Right atrium auricular region (tissue), 2 donors: ENCODE measurements around the gene ST6GALNAC3. TPM values are rescaled to one million over a fixed set of nuclear protein-coding genes. Genes with fewer than 3 reads are reported as not detected.
"Not testable (repeated sequence)": the region's sequence is repeated elsewhere in the genome, so short reads cannot be mapped to it uniquely, and the experiment has no call there.

ENCODE experiments used
- DNase-seq: peaks from one replicate; pipeline ENCODE4 v3.0.0-alpha.2; 2019; ENCODE audit warnings: low spot score
- H3K27ac ChIP-seq, 2 donors: fragments of 200-600 bp; sonication (generic); 1 replicate in 1 of 2; 2 replicates in 1 of 2; pipeline ENCODE4 v1.5.1; 2016 to 2019
- H3K27me3 ChIP-seq, 2 donors: fragments of 200-600 bp; sonication (generic); one replicate each; pipeline versions ENCODE4 v1.5.1 to v1.6.0; 2017 to 2019
- H3K36me3 ChIP-seq: fragments of 200-600 bp; sonication (generic); one replicate; pipeline ENCODE4 v1.5.1; 2016
- H3K4me1 ChIP-seq, 2 donors: fragments of 200-600 bp; sonication (generic); one replicate each; pipeline versions ENCODE4 v1.5.1 to v1.6.0; 2017 to 2019
- H3K4me3 ChIP-seq, 2 donors: fragments of 200-600 bp; sonication (generic); 1 replicate in 1 of 2; 2 replicates in 1 of 2; pipeline ENCODE4 v1.5.1; 2017 to 2019; ENCODE audit warnings: mild to moderate bottlenecking in 1 of 2, moderate library complexity in 1 of 2
- H3K9me3 ChIP-seq, 2 donors: fragments of 200-600 bp; sonication (generic); one replicate each; pipeline ENCODE4 v1.5.1; 2019
- total RNA-seq, 2 donors: library from RNA; depleted of rRNA; stranded (reverse); fragments of >200 nt; gene quantifications; one replicate each; pipeline ENCODE4 v1.1.0, GENCODE V29; 2016
- TF ChIP-seq, protein P1 (sequence below), 2 donors: fragments of 200-600 bp; sonication (generic); IDR thresholded peaks; one replicate each; pipeline ENCODE4 v1.5.1; 2019; ENCODE audit warnings: antibody characterized with exemption in 2 of 2

The ST6GALNAC3 gene
- total RNA-seq, 2 donors from 2014 or later, result 6.8 to 9.3 TPM

DNA sequence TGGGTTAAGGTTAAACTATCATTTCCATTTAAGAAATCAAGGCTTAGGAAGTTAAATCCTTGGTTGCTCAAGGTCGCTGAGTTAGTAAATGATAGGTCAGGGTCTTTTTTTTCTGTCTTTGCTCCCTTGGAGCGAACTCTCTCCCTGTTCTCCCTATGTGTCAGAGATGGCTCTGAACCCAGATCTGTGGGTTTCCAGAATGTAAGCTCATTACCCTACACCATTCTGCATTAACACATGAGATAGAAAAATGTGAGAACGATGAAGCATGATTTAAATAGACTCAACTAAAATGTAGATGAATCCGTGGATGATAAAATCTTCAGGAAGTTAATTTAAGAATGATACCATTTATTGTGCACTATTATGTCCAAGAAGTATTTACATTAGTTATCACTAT, 25.0 kb upstream of the ST6GALNAC3 start:
- DNase-seq, result no peak
- H3K9me3 ChIP-seq, result no peaks in the 10 kb centered on the region
- no peak overlapping the region for H3K4me3 ChIP-seq
- no peaks in the 10 kb centered on the region for H3K27me3 ChIP-seq
- H3K4me1 ChIP-seq, result no peaks in the 10 kb centered on the region
- TF ChIP-seq, protein P1, sequence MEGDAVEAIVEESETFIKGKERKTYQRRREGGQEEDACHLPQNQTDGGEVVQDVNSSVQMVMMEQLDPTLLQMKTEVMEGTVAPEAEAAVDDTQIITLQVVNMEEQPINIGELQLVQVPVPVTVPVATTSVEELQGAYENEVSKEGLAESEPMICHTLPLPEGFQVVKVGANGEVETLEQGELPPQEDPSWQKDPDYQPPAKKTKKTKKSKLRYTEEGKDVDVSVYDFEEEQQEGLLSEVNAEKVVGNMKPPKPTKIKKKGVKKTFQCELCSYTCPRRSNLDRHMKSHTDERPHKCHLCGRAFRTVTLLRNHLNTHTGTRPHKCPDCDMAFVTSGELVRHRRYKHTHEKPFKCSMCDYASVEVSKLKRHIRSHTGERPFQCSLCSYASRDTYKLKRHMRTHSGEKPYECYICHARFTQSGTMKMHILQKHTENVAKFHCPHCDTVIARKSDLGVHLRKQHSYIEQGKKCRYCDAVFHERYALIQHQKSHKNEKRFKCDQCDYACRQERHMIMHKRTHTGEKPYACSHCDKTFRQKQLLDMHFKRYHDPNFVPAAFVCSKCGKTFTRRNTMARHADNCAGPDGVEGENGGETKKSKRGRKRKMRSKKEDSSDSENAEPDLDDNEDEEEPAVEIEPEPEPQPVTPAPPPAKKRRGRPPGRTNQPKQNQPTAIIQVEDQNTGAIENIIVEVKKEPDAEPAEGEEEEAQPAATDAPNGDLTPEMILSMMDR (IDR thresholded peaks at IDR 0.05), result no peak
- H3K36me3 ChIP-seq, result no peaks in the 10 kb centered on the region
- no peak overlapping the region for H3K27ac ChIP-seq

DNA sequence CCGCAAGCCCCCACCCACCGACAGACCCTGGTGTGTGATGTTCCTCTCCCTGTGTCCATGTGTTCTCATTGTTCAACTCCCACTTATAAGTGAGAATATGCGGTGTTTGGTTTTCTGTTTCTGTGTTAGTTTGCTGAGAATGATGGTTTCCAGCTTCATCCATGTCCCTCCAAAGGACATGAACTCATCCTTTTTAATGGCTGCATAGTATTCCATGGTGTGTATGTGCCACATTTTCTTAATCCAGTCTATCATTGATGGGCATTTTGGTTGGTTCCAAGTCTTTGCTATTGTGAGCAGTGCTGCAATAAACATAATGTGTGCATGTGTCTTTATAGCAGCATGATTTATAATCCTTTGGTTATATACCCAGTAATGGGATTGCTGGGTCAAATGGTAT, 24.5 kb upstream of the ST6GALNAC3 start:
- H3K4me1 ChIP-seq, H3K36me3 ChIP-seq, H3K9me3 ChIP-seq, H3K27ac ChIP-seq, H3K27me3 ChIP-seq, H3K4me3 ChIP-seq, DNase-seq: not testable (repeated sequence)

DNA sequence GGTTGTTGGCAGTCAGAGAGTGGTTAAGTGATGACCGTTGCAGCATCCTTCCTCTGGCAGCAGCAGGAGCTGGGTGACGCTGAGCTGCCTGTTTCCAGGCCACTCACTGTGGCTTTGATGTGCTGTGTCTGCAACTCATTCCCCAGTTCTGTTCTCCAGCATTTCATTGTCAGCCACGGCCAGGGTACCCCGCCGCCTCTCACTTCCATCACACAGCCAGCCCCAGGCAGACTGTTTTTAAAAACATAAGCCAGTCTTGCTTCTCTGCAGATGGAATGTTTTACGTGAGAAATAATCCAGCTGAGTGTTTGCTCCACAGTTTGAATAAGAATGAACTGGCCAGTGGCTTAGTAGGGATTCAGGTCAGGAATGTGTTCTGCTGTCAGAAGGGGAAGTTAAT, 21.5 kb upstream of the ST6GALNAC3 start:
- H3K4me1 ChIP-seq, result no peaks in the 10 kb centered on the region
- DNase-seq, result no peak
- H3K27me3 ChIP-seq, result no peaks in the 10 kb centered on the region
- H3K9me3 ChIP-seq, result no peaks in the 10 kb centered on the region
- TF ChIP-seq, protein P1 (IDR thresholded peaks at IDR 0.05), result no peak
- no peak overlapping the region for H3K4me3 ChIP-seq
- no peak overlapping the region for H3K27ac ChIP-seq
- H3K36me3 ChIP-seq, result no peaks in the 10 kb centered on the region

DNA sequence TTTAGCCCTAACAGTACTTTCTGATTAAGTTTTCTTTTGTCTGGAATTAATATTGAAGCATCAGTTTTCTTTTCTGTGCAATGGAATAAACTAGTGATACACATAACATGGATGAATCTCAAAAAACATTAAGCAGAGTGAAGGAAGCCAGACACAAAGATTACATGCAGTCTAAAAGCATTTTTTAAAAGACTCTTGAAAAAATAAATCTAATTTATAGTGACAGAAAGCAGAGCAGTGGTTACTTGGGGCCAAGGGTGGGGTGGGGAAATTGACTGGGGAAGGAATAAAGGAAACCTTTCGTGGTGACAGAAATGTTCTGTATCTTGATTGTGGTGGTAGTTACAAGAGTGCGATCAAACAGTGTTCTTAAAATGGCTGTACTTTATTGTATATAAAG, 20.2 kb upstream of the ST6GALNAC3 start:
- TF ChIP-seq, protein P1 (IDR thresholded peaks at IDR 0.05), result no peak
- Histone ChIP-seq H3K27ac (no peak overlapping the region), H3K27me3 (no peaks in the 10 kb centered on the region), H3K4me3 (no peak overlapping the region), H3K36me3 (no peaks in the 10 kb centered on the region), H3K4me1 (no peaks in the 10 kb centered on the region), H3K9me3 (no peaks in the 10 kb centered on the region)
- no peak for DNase-seq

DNA sequence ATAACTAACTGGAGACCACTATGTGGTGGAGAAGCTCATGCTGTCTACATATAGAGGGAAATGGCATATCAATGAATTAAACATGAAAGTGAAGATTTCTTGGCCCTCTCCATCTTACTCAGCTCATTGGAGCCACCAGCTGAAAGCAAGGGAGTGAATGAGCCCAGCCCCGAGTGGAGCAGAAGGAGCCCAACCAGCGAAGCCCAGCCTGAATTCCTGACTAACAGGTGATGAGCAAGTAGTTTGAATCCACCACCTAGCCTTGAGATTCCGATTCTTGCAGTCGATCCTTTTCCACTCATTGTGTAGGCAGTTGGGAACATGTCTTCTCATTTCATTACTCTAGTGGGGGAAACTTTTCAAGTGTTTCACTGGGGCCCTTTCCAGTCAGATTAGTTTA, 18.6 kb upstream of the ST6GALNAC3 start:
- Histone ChIP-seq H3K27ac (no peak overlapping the region), H3K4me1 (no peaks in the 10 kb centered on the region), H3K27me3 (no peaks in the 10 kb centered on the region), H3K9me3 (no peaks in the 10 kb centered on the region), H3K4me3 (no peak overlapping the region), H3K36me3 (no peaks in the 10 kb centered on the region)
- DNase-seq, result no peak
- TF ChIP-seq, protein P1 (IDR thresholded peaks at IDR 0.05), result no peak

DNA sequence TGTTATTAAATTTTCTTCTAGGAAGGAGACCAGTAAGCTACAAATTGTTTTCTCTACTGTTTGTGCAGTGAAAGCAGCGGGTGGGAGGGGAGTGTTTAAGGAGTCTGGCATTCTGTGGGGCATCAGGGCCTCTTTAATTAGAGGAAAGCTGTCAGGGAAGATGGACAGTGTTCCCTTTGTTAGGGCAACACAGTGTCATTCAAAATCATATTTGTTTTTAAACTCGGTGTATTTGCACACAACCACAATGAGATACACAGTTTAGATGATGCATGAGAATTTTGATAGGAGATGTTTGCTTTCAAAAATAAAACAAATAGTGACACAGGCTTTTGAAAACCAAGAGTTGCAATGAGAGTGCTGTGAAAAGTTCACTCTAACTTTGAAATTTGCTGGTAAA, 15.1 kb upstream of the ST6GALNAC3 start:
- no peak overlapping the region for H3K27ac ChIP-seq
- TF ChIP-seq, protein P1 (IDR thresholded peaks at IDR 0.05), result no peak
- H3K27me3 ChIP-seq, result no peaks in the 10 kb centered on the region
- no peaks in the 10 kb centered on the region for H3K36me3 ChIP-seq
- DNase-seq, result no peak
- H3K9me3 ChIP-seq, result no peaks in the 10 kb centered on the region
- H3K4me3 ChIP-seq, result no peak overlapping the region
- H3K4me1 ChIP-seq, result no peaks in the 10 kb centered on the region
